ENCODE measurements around the gene NUP85.

The NUP85 gene

GRCh38 chr17:75178453-75178852, 27.0 kb upstream of the NUP85 start:
- Histone ChIP-seq H3K36me3 (ENCODE audit: control insufficient read depth, insufficient read depth, low read length) (peaks cover 81% of the 10 kb centered on the region), H3K9me3 (ENCODE audit: control insufficient read depth, low read length) (no peaks in the 10 kb centered on the region), H3K4me3 (ENCODE audit: extremely low read depth, insufficient read depth, low read length, poor library complexity, severe bottlenecking) (no peak overlapping the region), H3K27ac (ENCODE audit: low read depth, low read length, severe bottlenecking) (no peak overlapping the region), H3K4me1 (ENCODE audit: control insufficient read depth, insufficient read depth, low read length, poor library complexity, severe bottlenecking) (peaks cover 2% of the 10 kb centered on the region)
- WGBS, 2 experiments (ENCODE audit: insufficient coverage in 2 of 2) = 90 to 92% methylated on average over 2 to 3 of the region's 6 CpGs

GRCh38 chr17:75181110-75181509, 24.4 kb upstream of the NUP85 start:
- Histone ChIP-seq H3K4me1 (ENCODE audit: control insufficient read depth, insufficient read depth, low read length, poor library complexity, severe bottlenecking) (peaks cover 2% of the 10 kb centered on the region), H3K4me3 (ENCODE audit: extremely low read depth, insufficient read depth, low read length, poor library complexity, severe bottlenecking) (peak overlapping the region; percentile 97), H3K9me3 (ENCODE audit: control insufficient read depth, low read length) (no peaks in the 10 kb centered on the region), H3K36me3 (ENCODE audit: control insufficient read depth, insufficient read depth, low read length) (peaks cover 54% of the 10 kb centered on the region), H3K27ac (ENCODE audit: low read depth, low read length, severe bottlenecking) (no peak overlapping the region)
- WGBS, 2 experiments (ENCODE audit: insufficient coverage in 2 of 2) = 30 to 50% methylated on average over 3 to 4 of the region's 8 CpGs

- Histone ChIP-seq H3K9me3 (ENCODE audit: control insufficient read depth, low read length) (no peaks in the 10 kb centered on the region), H3K36me3 (ENCODE audit: control insufficient read depth, insufficient read depth, low read length) (peaks cover 48% of the 10 kb centered on the region), H3K4me3 (ENCODE audit: extremely low read depth, insufficient read depth, low read length, poor library complexity, severe bottlenecking) (peak overlapping the region; percentile 97), H3K27ac (ENCODE audit: low read depth, low read length, severe bottlenecking) (peak overlapping the region; percentile 96), H3K4me1 (ENCODE audit: control insufficient read depth, insufficient read depth, low read length, poor library complexity, severe bottlenecking) (peaks cover 2% of the 10 kb centered on the region)
- WGBS, 2 experiments (ENCODE audit: insufficient coverage in 2 of 2) = 1 to 2% methylated on average over 28 to 34 of the region's 34 CpGs
Observed at GRCh38 chr17:75181608-75182318, 23.7 kb upstream of the NUP85 start.

- Histone ChIP-seq H3K4me3 (ENCODE audit: extremely low read depth, insufficient read depth, low read length, poor library complexity, severe bottlenecking) (peak overlapping the region; percentile 97), H3K4me1 (ENCODE audit: control insufficient read depth, insufficient read depth, low read length, poor library complexity, severe bottlenecking) (peaks cover 2% of the 10 kb centered on the region), H3K27ac (ENCODE audit: low read depth, low read length, severe bottlenecking) (peak overlapping the region; percentile 96), H3K9me3 (ENCODE audit: control insufficient read depth, low read length) (no peaks in the 10 kb centered on the region), H3K36me3 (ENCODE audit: control insufficient read depth, insufficient read depth, low read length) (peaks cover 44% of the 10 kb centered on the region)
- 0 to 1% methylated on average over 29 to 32 of the region's 33 CpGs for WGBS, 2 experiments (ENCODE audit: insufficient coverage in 2 of 2)
Observed at GRCh38 chr17:75182319-75182568, 23.2 kb upstream of the NUP85 start.

- H3K36me3 ChIP-seq (ENCODE audit: control insufficient read depth, insufficient read depth, low read length) = peaks cover 38% of the 10 kb centered on the region
- no peaks in the 10 kb centered on the region for H3K9me3 ChIP-seq (ENCODE audit: control insufficient read depth, low read length)
- peak within 1 kb of the TSS; percentile 96 for H3K27ac ChIP-seq (ENCODE audit: low read depth, low read length, severe bottlenecking)
- peaks cover 2% of the 10 kb centered on the region for H3K4me1 ChIP-seq (ENCODE audit: control insufficient read depth, insufficient read depth, low read length, poor library complexity, severe bottlenecking)
- 2% methylated on average over 53 to 72 of the region's 92 CpGs for WGBS, 2 experiments (ENCODE audit: insufficient coverage in 2 of 2)
- peak within 1 kb of the TSS; percentile 97 for H3K4me3 ChIP-seq (ENCODE audit: extremely low read depth, insufficient read depth, low read length, poor library complexity, severe bottlenecking)
Observed at GRCh38 chr17:75182569-75183436, 22.7 kb upstream of the NUP85 start, which contains the start of gene SUMO2. Gene SUMO2 (minus strand): TSS chr17:75182959. CDS start chr17:75182834, 125 bp downstream.

GRCh38 chr17:75183999-75184884, 21.2 kb upstream of the NUP85 start:
- WGBS, 2 experiments (ENCODE audit: insufficient coverage in 2 of 2) = 94 to 97% methylated on average over 9 of the region's 9 CpGs
- H3K4me3 ChIP-seq (ENCODE audit: extremely low read depth, insufficient read depth, low read length, poor library complexity, severe bottlenecking) = no peak overlapping the region

GRCh38 chr17:75188614-75189013, 16.9 kb upstream of the NUP85 start:
- Histone ChIP-seq H3K4me1 (ENCODE audit: control insufficient read depth, insufficient read depth, low read length, poor library complexity, severe bottlenecking) (no peaks in the 10 kb centered on the region), H3K4me3 (ENCODE audit: extremely low read depth, insufficient read depth, low read length, poor library complexity, severe bottlenecking) (no peak overlapping the region), H3K36me3 (ENCODE audit: control insufficient read depth, insufficient read depth, low read length) (no peaks in the 10 kb centered on the region), H3K27ac (ENCODE audit: low read depth, low read length, severe bottlenecking) (no peak overlapping the region), H3K9me3 (ENCODE audit: control insufficient read depth, low read length) (no peaks in the 10 kb centered on the region)
- whole genome bisulfite sequencing, 2 experiments (ENCODE audit: insufficient coverage in 2 of 2) = 87 to 96% methylated on average over 4 to 6 of the region's 6 CpGs

More at GRCh38 chr17:75183999-75184884, 21.2 kb upstream of the NUP85 start:
- peaks cover 24% of the 10 kb centered on the region for H3K36me3 ChIP-seq (ENCODE audit: control insufficient read depth, insufficient read depth, low read length)
- no peak overlapping the region for H3K27ac ChIP-seq (ENCODE audit: low read depth, low read length, severe bottlenecking)
- peaks cover 2% of the 10 kb centered on the region for H3K4me1 ChIP-seq (ENCODE audit: control insufficient read depth, insufficient read depth, low read length, poor library complexity, severe bottlenecking)
- no peaks in the 10 kb centered on the region for H3K9me3 ChIP-seq (ENCODE audit: control insufficient read depth, low read length)

- H3K4me1 ChIP-seq (ENCODE audit: control insufficient read depth, insufficient read depth, low read length, poor library complexity, severe bottlenecking) = no peaks in the 10 kb centered on the region
- H3K27ac ChIP-seq (ENCODE audit: low read depth, low read length, severe bottlenecking) = no peak overlapping the region
- WGBS, 2 experiments (ENCODE audit: insufficient coverage in 2 of 2) = 95 to 96% methylated on average over 2 to 3 of the region's 4 CpGs
- H3K36me3 ChIP-seq (ENCODE audit: control insufficient read depth, insufficient read depth, low read length) = no peaks in the 10 kb centered on the region
- H3K9me3 ChIP-seq (ENCODE audit: control insufficient read depth, low read length) = no peaks in the 10 kb centered on the region
- no peak overlapping the region for H3K4me3 ChIP-seq (ENCODE audit: extremely low read depth, insufficient read depth, low read length, poor library complexity, severe bottlenecking)
Observed at GRCh38 chr17:75191584-75191983, 13.9 kb upstream of the NUP85 start.

GRCh38 chr17:75194879-75195278, 10.6 kb upstream of the NUP85 start:
- H3K36me3 ChIP-seq (ENCODE audit: control insufficient read depth, insufficient read depth, low read length) = no peaks in the 10 kb centered on the region
- no peaks in the 10 kb centered on the region for H3K9me3 ChIP-seq (ENCODE audit: control insufficient read depth, low read length)
- no peak overlapping the region for H3K4me3 ChIP-seq (ENCODE audit: extremely low read depth, insufficient read depth, low read length, poor library complexity, severe bottlenecking)
- no peak overlapping the region for H3K27ac ChIP-seq (ENCODE audit: low read depth, low read length, severe bottlenecking)
- WGBS, 2 experiments (ENCODE audit: insufficient coverage in 2 of 2) = 81 to 84% methylated on average over 2 to 3 of the region's 5 CpGs
- no peaks in the 10 kb centered on the region for H3K4me1 ChIP-seq (ENCODE audit: control insufficient read depth, insufficient read depth, low read length, poor library complexity, severe bottlenecking)

- no peaks in the 10 kb centered on the region for H3K9me3 ChIP-seq (ENCODE audit: control insufficient read depth, low read length)
- no peaks in the 10 kb centered on the region for H3K36me3 ChIP-seq (ENCODE audit: control insufficient read depth, insufficient read depth, low read length)
- no peak overlapping the region for H3K27ac ChIP-seq (ENCODE audit: low read depth, low read length, severe bottlenecking)
- WGBS, 2 experiments (ENCODE audit: insufficient coverage in 2 of 2) = 86 to 95% methylated on average over 4 of the region's 6 CpGs
- H3K4me1 ChIP-seq (ENCODE audit: control insufficient read depth, insufficient read depth, low read length, poor library complexity, severe bottlenecking) = no peaks in the 10 kb centered on the region
- H3K4me3 ChIP-seq (ENCODE audit: extremely low read depth, insufficient read depth, low read length, poor library complexity, severe bottlenecking) = no peak overlapping the region
Observed at GRCh38 chr17:75199886-75200618, 5.4 kb upstream of the NUP85 start.

All from mesodermal cell (in vitro differentiated cells).